Mucosa of descending colon (tissue), 3 donors: Measurements from ENCODE around the gene ZNF485. TPM values are rescaled to one million over a fixed set of nuclear protein-coding genes. Genes with fewer than 3 reads are reported as not detected.

ENCODE experiments used
- ATAC-seq: fragments of 200-7000 bp; cut with Tn5 transposase; one replicate; pipeline ENCODE4 v1.9.1; 2020; ENCODE audit warnings: mild to moderate bottlenecking, moderate library complexity
- DNase-seq, 3 donors: peaks; one replicate each; pipeline ENCODE4 v3.0.0-alpha.2; 2020
- H3K36me3 ChIP-seq: fragments of 200-600 bp; one replicate; pipeline ENCODE4 v1.8.0; 2021; ENCODE audit warnings: low read depth, mild to moderate bottlenecking
- H3K4me1 ChIP-seq: fragments of 200-600 bp; one replicate; pipeline ENCODE4 v1.8.0; 2021; ENCODE audit warnings: low read depth, mild to moderate bottlenecking
- H3K4me3 ChIP-seq: fragments of 200-600 bp; one replicate; pipeline ENCODE4 v1.8.0; 2021; ENCODE audit warnings: mild to moderate bottlenecking
- H3K9me3 ChIP-seq: fragments of 200-600 bp; one replicate; pipeline ENCODE4 v1.8.0; 2021; ENCODE audit warnings: mild to moderate bottlenecking
- CTCF ChIP-seq: fragments of 200-600 bp; IDR thresholded peaks from one replicate; pipeline ENCODE4 v1.8.0; 2022; ENCODE audit warnings: antibody characterized with exemption, mild to moderate bottlenecking
- intact Hi-C, 2 donors: fragments of 100-400 bp; cut with DNase I in 1 of 2; cut with micrococcal nuclease in 1 of 2; formaldehyde crosslinking; loops; one replicate each; pipeline versions ENCODE4 v1.11.0 to v1.11.1; 2022; cut with DNase I, micrococcal nuclease
- long read RNA-seq, 2 donors: library from polyadenylated mRNA; unstranded; transcript quantifications; one replicate each; pipeline ENCODE4 v2.0.0, GENCODE V29; 2019 to 2021
- total RNA-seq, 3 donors: library from RNA; stranded (reverse); fragmentation: NEBNext Ultra II Directional in 2 of 3; extraction: Animal tissue kit (Norgen Biotek cat#: 25700) in 2 of 3; gene quantifications; one replicate each; pipeline versions ENCODE4 v1.2.1 to v1.2.4, GENCODE V29; 2021 to 2023
- donor health status: DM: no; HTN: no; CAD: no; lungs with moderate emphysema.
- donor health status: DM: no; HTN: no; CAD: no.
- donor health status: DM: no; HTN: yes; CAD: no.

Gene ZNF485
- 1 to 10 TPM; 2.4 to 5.8 (median 4.3) TPM for total RNA-seq
- long read RNA-seq, donor 1, transcript ZNF485-201 (5 exons, 2,054 nt), result major isoform, 5 of 6 reads
- long read RNA-seq, donor 1, partial matches to known transcripts, result 1 of 6 reads
- long read RNA-seq, donor 1, other reads (novel, unspliced or antisense), result 0 of 6 reads
- long read RNA-seq, donor 2, partial matches to known transcripts, result 0 of 1 reads
- long read RNA-seq, donor 2, other reads (novel, unspliced or antisense), result 1 of 1 reads

GRCh38 chr10:43606323-43607198 is at the start of gene ZNF485:
Gene ZNF485 (plus strand): TSS chr10:43606438. CDS start chr10:43607051, 613 bp downstream.
- TF ChIP-seq CTCF, result no peak
- peak; percentile 93 for ATAC-seq
- Histone ChIP-seq H3K9me3 (no peaks in the 10 kb centered on the region), H3K4me1 (peaks cover 4% of the 10 kb centered on the region), H3K4me3 (peak within 1 kb of the TSS; percentile 79), H3K36me3 (no peaks in the 10 kb centered on the region)
- intact Hi-C loops, result no loop called here
- DNase-seq, result peak; percentile 76 to 82 (median 81)

GRCh38 chr10:43557214-43557613 is 49.0 kb upstream of the ZNF485 start:
- Histone ChIP-seq H3K4me1 (no peaks in the 10 kb centered on the region), H3K9me3 (peaks cover 65% of the 10 kb centered on the region), H3K4me3 (no peak overlapping the region), H3K36me3 (no peaks in the 10 kb centered on the region)
- no peak for ATAC-seq
- TF ChIP-seq CTCF, result no peak
- no peak for DNase-seq
- intact Hi-C loops, result no loop called here

- DNase-seq (no peak), ATAC-seq (no peak)
- intact Hi-C loops, result no loop called here
- Histone ChIP-seq H3K4me3 (no peak overlapping the region), H3K36me3 (no peaks in the 10 kb centered on the region), H3K9me3 (no peaks in the 10 kb centered on the region), H3K4me1 (no peaks in the 10 kb centered on the region)
- TF ChIP-seq CTCF, result no peak
Measured at GRCh38 chr10:43569681-43570080, 36.6 kb upstream of the ZNF485 start.

- ATAC-seq (no peak), DNase-seq (no peak)
- Histone ChIP-seq H3K4me3 (no peak overlapping the region), H3K4me1 (no peaks in the 10 kb centered on the region), H3K9me3 (no peaks in the 10 kb centered on the region), H3K36me3 (no peaks in the 10 kb centered on the region)
- no peak for TF ChIP-seq CTCF
- intact Hi-C loops, result no loop called here
Measured at GRCh38 chr10:43570971-43571370, 35.3 kb upstream of the ZNF485 start.

GRCh38 chr10:43573250-43574000 is 32.8 kb upstream of the ZNF485 start:
- TF ChIP-seq CTCF, result no peak
- H3K4me1 ChIP-seq, result no peaks in the 10 kb centered on the region
- DNase-seq (no peak), ATAC-seq (no peak)
- no peaks in the 10 kb centered on the region for H3K9me3 ChIP-seq
- intact Hi-C loops, result no loop called here
- no peaks in the 10 kb centered on the region for H3K36me3 ChIP-seq
- no peak overlapping the region for H3K4me3 ChIP-seq
